Activated CD8-positive, alpha-beta memory T cell treated with anti-CD3 and anti-CD28 coated beads for 48 hours (primary cell): Measurements from ENCODE around the gene PMIS2.

ENCODE experiments used
- DNase-seq, 3 experiments: peaks; one replicate each; pipeline ENCODE4 v3.0.0-alpha.2; 2020; ENCODE audit warnings: low read depth in 2 of 3, low spot score in 2 of 3

Gene PMIS2

GRCh38 chr19:35585848-35586247 lies at the start of gene PMIS2:
PMIS2 (plus strand) TSS chr19:35586173; CDS start chr19:35586260, 87 bp downstream.
- no peak for DNase-seq

- DNase-seq: no peak
Observed at GRCh38 chr19:35539314-35539713, 46.7 kb upstream of the PMIS2 start.

- no peak for DNase-seq
Observed at GRCh38 chr19:35539850-35540249, 46.1 kb upstream of the PMIS2 start.

DNA sequence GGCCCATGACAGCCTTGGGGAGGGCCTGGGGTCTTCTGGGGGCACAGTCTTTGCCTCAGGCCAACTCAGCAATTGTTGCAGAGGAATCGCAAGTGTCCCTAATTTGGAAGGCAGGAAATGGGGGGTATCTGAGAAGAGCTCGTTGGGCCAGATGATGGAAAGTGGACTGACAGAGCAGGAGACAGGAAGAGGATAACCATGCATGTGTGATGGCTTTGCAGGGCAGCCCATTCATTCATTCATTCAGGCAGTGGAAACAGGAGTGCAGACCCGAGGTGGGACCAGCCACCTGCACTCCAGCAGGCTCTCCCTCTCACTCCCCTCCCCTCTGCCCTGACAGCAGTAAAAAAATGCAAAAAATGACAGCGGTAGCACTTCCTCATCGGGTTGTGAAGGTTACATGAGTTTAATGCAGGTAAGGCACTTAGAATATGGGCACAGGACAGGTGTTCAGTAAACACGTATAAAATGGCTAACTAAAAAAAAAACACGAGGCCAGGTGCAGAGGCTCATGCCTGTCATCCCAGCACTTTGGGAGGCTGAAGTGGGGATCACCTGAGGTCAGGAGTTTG lies 45.5 kb upstream of the PMIS2 start:
- DNase-seq: no peak

DNA sequence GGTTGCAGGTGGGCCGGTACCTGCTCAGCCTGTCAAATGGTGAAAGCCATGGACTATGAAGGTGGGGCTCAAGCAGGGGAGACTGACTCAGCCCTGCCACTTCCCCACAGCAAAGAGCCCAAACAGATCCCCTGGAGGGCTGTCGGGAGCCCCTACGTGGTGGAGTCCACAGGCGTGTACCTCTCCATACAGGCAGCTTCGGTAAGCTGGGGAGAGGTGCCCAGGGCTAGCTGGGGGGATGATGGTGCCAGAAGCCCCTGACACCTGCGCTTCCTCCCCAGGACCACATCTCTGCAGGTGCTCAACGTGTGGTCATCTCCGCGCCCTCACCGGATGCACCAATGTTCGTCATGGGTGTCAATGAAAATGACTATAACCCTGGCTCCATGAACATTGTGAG lies 43.8 kb upstream of the PMIS2 start:
- no peak for DNase-seq

DNA sequence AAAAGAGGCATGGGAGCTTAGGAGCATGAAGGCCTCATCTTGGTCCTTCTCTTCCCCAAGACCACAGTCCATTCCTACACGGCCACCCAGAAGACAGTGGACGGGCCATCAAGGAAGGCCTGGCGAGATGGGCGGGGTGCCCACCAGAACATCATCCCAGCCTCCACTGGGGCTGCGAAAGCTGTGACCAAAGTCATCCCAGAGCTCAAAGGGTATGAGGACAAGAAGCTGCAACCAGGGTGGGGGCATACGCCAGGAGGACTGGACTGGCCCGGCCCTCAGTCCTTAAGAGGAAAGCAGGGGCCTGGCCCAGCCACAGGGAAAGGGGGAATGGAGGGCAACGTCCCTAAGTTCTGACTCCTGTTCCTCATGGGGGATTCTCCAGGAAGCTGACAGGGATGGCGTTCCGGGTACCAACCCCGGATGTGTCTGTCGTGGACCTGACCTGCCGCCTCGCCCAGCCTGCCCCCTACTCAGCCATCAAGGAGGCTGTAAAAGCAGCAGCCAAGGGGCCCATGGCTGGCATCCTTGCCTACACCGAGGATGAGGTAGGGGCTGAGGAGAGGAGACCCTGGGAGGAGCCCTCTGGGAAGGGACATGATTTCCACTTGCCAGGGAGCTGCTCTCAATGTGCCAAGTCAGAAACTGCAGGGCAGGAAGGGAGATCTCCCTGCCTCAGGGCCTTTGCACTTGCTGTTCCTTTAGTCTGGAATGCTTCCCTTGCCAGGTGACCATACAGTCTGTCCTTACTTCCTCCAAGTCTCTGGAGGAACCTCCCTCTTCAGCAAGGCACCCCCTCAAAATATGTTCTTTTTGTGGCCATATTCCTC lies 42.5 kb upstream of the PMIS2 start:
- no peak for DNase-seq

DNA sequence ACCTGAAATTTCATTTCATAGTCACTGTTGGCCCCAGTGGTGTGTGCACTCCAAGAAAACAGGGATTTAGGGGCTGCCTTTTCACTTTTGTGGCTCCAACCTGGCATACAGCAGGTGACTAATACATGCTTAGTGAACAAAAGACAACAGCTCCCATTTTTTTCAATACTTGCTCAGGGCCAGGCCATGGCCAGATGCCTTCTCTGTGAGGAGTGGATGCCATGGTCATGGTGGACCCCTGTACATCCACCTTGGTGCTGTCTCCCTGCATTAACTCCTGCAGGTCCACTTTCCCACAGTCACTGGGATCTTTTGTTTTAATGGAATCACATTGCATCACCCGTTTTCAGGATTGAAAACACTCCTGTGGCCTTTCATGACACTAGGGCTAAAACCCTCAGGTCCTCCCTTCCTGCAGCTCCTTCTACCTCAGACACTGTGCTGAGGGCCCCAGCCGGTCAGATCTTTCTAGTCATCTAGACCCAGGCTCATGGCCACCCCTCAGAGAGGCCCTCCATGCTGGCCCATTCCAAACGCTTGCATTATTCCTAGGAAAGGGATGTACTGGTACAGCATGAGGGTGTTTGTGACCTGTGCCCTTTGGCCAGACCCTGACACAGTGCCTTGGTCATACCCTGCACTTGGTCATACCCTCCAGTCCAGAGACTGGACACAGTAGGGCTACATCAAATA lies 41.7 kb upstream of the PMIS2 start:
- no peak for DNase-seq

DNA sequence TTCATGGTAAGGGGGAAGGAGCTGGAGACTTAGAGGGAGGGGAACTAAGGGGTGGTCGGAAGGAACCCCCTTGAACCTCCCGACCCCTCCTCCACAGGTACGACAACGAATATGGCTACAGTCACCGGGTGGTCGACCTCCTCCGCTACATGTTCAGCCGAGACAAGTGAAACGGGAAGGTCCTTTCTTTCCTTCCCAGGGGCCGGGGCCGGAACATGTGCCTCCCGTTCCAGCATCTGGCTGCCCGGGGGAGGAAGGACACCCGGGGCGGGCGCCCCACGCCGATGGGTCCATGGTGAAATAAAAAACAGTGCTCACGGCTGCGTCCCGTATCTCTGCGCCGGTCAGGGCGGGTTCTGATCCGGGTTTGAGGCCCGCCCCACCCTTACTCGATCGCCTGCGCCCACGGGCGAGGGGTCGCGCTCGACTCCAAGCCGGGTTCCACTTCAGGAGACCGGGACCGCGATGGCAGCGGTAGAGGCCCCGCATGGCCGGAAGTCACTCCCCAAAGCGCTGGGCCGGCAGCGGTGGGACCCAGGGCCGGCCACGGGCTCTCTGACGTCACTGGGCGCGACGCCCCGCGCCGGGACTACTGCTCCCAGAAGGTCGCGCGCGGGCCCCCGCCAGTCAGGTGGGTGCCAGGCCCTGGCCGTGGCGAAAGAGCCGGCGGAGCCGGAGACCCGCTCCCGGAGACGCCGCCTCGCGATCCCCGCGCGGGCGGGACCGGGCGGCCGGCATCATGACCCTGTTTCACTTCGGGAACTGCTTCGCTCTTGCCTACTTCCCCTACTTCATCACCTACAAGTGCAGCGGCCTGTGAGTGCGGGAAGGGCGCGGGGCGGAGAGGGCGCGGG lies 40.7 kb upstream of the PMIS2 start, which contains the start of gene TMEM147:
Gene TMEM147, plus strand, starts transcription at position 626 of the 854 bp plus-strand sequence. Its CDS starts 114 bp downstream, at position 740.
- peak; percentile 77 to 78 (median 78) for DNase-seq

GRCh38 chr19:35545855-35546381 lies 40.1 kb upstream of the PMIS2 start:
- DNase-seq: peak; percentile 37 to 66 (median 48)

DNA sequence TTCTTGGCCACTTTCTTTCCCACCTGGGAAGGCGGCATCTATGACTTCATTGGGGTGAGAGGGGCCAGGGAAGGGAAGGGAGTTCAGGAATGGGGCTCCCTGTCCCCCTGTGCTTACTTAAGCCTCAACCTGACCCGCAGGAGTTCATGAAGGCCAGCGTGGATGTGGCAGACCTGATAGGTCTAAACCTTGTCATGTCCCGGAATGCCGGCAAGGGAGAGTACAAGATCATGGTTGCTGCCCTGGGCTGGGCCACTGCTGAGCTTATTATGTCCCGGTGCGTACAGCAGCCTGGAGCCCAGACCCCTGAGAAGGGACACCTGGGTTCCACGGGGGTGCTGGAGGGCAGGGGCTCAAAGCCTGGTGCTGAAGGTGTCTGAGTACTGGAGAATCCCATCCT lies 39.4 kb upstream of the PMIS2 start:
- no peak for DNase-seq

- peak in 1 of 3 experiments; percentile 26 for DNase-seq
Observed at GRCh38 chr19:35549174-35549788, 36.7 kb upstream of the PMIS2 start.

DNA sequence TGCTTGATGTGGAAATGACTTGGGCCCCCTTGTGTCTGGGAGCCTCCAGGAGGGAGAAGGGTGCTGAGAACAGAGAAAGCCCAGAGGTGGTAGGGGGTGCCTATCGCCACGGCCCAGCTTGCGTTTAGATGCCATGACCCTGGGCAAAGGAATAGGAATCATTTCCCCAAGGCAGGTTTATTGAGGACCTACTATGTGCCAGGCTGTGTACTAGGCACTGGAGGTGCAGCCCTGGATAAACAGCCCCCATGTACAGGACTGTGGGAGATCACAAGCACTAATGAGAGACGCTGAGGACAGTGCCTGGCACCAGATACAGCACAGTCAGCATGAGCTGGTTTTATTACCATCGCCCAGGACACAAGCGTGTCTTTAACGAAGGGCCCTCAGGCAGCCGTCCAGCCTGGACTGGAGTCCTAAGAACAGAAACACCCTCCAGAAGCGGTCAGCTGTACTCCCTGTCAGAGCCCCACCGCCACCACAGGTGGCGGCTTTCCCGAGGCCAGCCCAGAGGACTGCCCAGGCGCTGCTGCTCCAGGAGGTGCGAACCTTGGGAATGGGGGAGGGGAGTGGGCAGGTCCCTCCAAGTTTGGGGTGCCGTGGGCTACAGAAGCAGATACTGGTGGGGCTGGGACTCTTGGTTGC lies 36.0 kb upstream of the PMIS2 start:
- DNase-seq: no peak

- DNase-seq: no peak
Observed at GRCh38 chr19:35551091-35551810, 34.7 kb upstream of the PMIS2 start.

DNA sequence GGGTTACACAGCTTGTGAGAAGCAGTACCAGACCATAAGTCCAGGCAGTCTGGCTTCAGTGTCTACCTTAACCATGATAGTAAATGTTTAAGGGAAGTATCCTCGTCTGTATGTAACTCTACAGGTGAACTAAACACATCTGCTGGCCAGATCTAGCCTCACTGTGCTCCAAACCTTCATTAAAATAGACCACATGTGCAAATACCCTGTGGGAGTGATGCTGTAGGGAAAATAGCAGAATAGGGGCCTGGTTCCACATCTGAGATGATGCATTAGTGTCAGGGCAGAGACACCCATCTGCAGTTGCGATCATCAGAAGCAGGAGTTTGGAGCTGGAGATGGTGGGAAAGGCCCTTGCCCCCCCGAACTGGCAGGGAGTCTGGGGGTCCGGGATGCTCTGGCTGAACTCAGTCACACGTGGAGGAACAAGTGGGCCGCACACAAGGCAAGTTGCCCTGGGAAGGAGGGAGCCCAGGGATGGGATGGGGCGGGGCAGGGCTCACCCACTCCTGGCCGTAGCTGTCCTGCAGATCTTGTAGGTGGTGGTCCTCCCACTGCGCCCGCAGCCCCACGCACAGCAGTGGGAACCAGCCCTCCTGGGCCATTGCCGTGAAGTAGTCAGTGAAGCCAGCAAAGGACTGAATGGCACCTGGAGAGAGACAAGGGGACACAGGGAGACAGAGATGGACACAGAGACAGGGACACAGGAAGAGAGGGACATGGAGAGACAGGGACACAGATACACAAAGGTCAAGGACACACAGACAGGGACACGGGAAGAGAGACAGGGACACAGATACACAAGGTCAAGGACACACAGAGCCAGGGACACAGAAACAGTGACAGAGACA lies 33.2 kb upstream of the PMIS2 start:
- no peak for DNase-seq

- no peak for DNase-seq
Observed at GRCh38 chr19:35553385-35554000, 32.5 kb upstream of the PMIS2 start.

GRCh38 chr19:35554076-35554475 lies 31.9 kb upstream of the PMIS2 start:
- no peak for DNase-seq

GRCh38 chr19:35555301-35556005 lies 30.5 kb upstream of the PMIS2 start:
- no peak for DNase-seq
